WTC11 (cell line): ENCODE data around the gene TSPAN18. TPM values are rescaled to one million over a fixed set of nuclear protein-coding genes. Genes with fewer than 3 reads are reported as not detected.

Source experiments
- ATAC-seq: fragments of 200-7000 bp; cut with Tn5 transposase; 2 replicates; pipeline ENCODE4 v1.10.0; 2021; ENCODE audit warnings: mild to moderate bottlenecking, moderate library complexity
- CTCF ChIA-PET: fragments of 300-600 bp; sonication (Branson Sonifier 250); formaldehyde crosslinking; loops from one replicate; lab custom pipeline; 2021; ENCODE audit warnings: antibody characterized with exemption; lab: Charles Lee
- POLR2A ChIA-PET: fragments of 350-600 bp; sonication (Branson Sonifier 250); formaldehyde crosslinking; loops from one replicate; lab custom pipeline; 2021; ENCODE audit warnings: antibody characterized with exemption; lab: Charles Lee
- DNase-seq: peaks from one replicate; pipeline ENCODE4 v3.0.0; 2021; ENCODE audit warnings: low spot score
- H3K27ac Mint-ChIP-seq: 2 replicates; pipeline ENCODE4 v1.8.0; 2021; ENCODE audit warnings: mixed read lengths
- H3K27me3 Mint-ChIP-seq: 2 replicates; pipeline ENCODE4 v1.8.0; 2021; ENCODE audit warnings: low read depth, mild to moderate bottlenecking, moderate library complexity, mixed read lengths
- H3K36me3 Mint-ChIP-seq: 2 replicates; pipeline ENCODE4 v1.8.0; 2021; ENCODE audit warnings: mixed read lengths
- H3K4me1 Mint-ChIP-seq: 2 replicates; pipeline ENCODE4 v1.8.0; 2022; ENCODE audit warnings: mixed read lengths
- H3K4me3 Mint-ChIP-seq: 2 replicates; pipeline ENCODE4 v1.8.0; 2021; ENCODE audit warnings: mild to moderate bottlenecking, moderate library complexity, mixed read lengths
- H3K9me3 Mint-ChIP-seq: 2 replicates; pipeline ENCODE4 v1.8.0; 2021; ENCODE audit warnings: mixed read lengths
- CREB1 ChIP-seq: sonication (generic); formaldehyde crosslinking; IDR thresholded peaks from 2 replicates; pipeline ENCODE4 v1.8.0; 2023; ENCODE audit warnings: mild to moderate bottlenecking, missing genetic modification reagents
- ESRRA ChIP-seq: sonication (generic); formaldehyde crosslinking; IDR thresholded peaks from 2 replicates; pipeline ENCODE4 v1.8.1; 2022; ENCODE audit warnings: mild to moderate bottlenecking, missing genetic modification reagents, borderline replicate concordance
- GABPB1 ChIP-seq: sonication (generic); formaldehyde crosslinking; IDR thresholded peaks from 2 replicates; pipeline ENCODE4 v1.8.1; 2023; ENCODE audit warnings: mild to moderate bottlenecking, missing genetic modification reagents
- IRF2 ChIP-seq: sonication (generic); formaldehyde crosslinking; IDR thresholded peaks from 2 replicates; pipeline ENCODE4 v1.8.0; 2022; ENCODE audit warnings: low read depth, missing genetic modification reagents, borderline replicate concordance
- NFYB ChIP-seq: sonication (generic); formaldehyde crosslinking; conservative IDR thresholded peaks from 2 replicates; pipeline ENCODE4 v1.8.0; 2022; ENCODE audit warnings: low read depth, missing genetic modification reagents
- PRRX2 ChIP-seq: fragments of 250-450 bp; sonication (Bioruptor Pico); IDR thresholded peaks from 2 replicates; pipeline ENCODE4 v1.8.0; 2021; ENCODE audit warnings: mild to moderate bottlenecking
- RELA ChIP-seq: sonication (generic); formaldehyde crosslinking; IDR thresholded peaks from 2 replicates; pipeline ENCODE4 v1.8.1; 2022; ENCODE audit warnings: missing genetic modification reagents, mild to moderate bottlenecking, borderline replicate concordance
- SP1 ChIP-seq: sonication (generic); formaldehyde crosslinking; conservative IDR thresholded peaks from 2 replicates; pipeline ENCODE4 v1.8.1; 2022; ENCODE audit warnings: missing genetic modification reagents
- TP53 ChIP-seq: sonication (generic); formaldehyde crosslinking; IDR thresholded peaks from 2 replicates; pipeline ENCODE4 v1.8.1; 2023; ENCODE audit warnings: mild to moderate bottlenecking, missing genetic modification reagents
- ZNF263 ChIP-seq: sonication (generic); formaldehyde crosslinking; IDR thresholded peaks from 2 replicates; pipeline ENCODE4 v1.8.1; 2022; ENCODE audit warnings: low read depth, mild to moderate bottlenecking, moderate library complexity, missing genetic modification reagents
- ZNF423 ChIP-seq: fragments of 250-450 bp; sonication (Bioruptor Pico); IDR thresholded peaks from 2 replicates; pipeline ENCODE4 v2.1.2; 2022; ENCODE audit warnings: mild to moderate bottlenecking, moderate library complexity
- total RNA-seq: library from RNA; stranded (reverse); gene quantifications from 3 replicates; pipeline ENCODE4 v1.2.3, GENCODE V29; 2021
- TF ChIP-seq, protein P1 (sequence below): sonication (generic); formaldehyde crosslinking; IDR thresholded peaks from 2 replicates; pipeline ENCODE4 v1.8.1; 2023; ENCODE audit warnings: mild to moderate bottlenecking, missing genetic modification reagents, borderline replicate concordance
- TF ChIP-seq, protein P2 (sequence below): sonication (generic); formaldehyde crosslinking; IDR thresholded peaks from 2 replicates; pipeline ENCODE4 v1.8.1; 2023; ENCODE audit warnings: mild to moderate bottlenecking, missing genetic modification reagents, moderate library complexity
- TF ChIP-seq, protein P3 (sequence below): fragments of 250-450 bp; sonication (Bioruptor Pico); IDR thresholded peaks from 2 replicates; pipeline ENCODE4 v1.9.0; 2021; ENCODE audit warnings: mild to moderate bottlenecking
- TF ChIP-seq, protein P4 (sequence below): sonication (generic); formaldehyde crosslinking; IDR thresholded peaks from 2 replicates; pipeline ENCODE4 v1.8.1; 2022; ENCODE audit warnings: mild to moderate bottlenecking, moderate library complexity, missing genetic modification reagents
- TF ChIP-seq, protein P5 (sequence below): sonication (generic); formaldehyde crosslinking; IDR thresholded peaks from 2 replicates; pipeline ENCODE4 v1.8.1; 2023; ENCODE audit warnings: mild to moderate bottlenecking, missing genetic modification reagents
- TF ChIP-seq, protein P6 (sequence below): fragments of 250-450 bp; sonication (Bioruptor Pico); conservative IDR thresholded peaks from 2 replicates; pipeline ENCODE4 v1.9.0; 2021; ENCODE audit warnings: mild to moderate bottlenecking
- TF ChIP-seq, protein P7 (sequence below): sonication (generic); formaldehyde crosslinking; conservative IDR thresholded peaks from 2 replicates; pipeline ENCODE4 v1.8.1; 2022; ENCODE audit warnings: mild to moderate bottlenecking, missing genetic modification reagents
- TF ChIP-seq, protein P8 (sequence below): sonication (generic); formaldehyde crosslinking; IDR thresholded peaks from 2 replicates; pipeline ENCODE4 v1.8.0; 2022; ENCODE audit warnings: mild to moderate bottlenecking, missing genetic modification reagents

Gene TSPAN18
- total RNA-seq, 1 experiment from 2014 or later, result 44.7 TPM

DNA sequence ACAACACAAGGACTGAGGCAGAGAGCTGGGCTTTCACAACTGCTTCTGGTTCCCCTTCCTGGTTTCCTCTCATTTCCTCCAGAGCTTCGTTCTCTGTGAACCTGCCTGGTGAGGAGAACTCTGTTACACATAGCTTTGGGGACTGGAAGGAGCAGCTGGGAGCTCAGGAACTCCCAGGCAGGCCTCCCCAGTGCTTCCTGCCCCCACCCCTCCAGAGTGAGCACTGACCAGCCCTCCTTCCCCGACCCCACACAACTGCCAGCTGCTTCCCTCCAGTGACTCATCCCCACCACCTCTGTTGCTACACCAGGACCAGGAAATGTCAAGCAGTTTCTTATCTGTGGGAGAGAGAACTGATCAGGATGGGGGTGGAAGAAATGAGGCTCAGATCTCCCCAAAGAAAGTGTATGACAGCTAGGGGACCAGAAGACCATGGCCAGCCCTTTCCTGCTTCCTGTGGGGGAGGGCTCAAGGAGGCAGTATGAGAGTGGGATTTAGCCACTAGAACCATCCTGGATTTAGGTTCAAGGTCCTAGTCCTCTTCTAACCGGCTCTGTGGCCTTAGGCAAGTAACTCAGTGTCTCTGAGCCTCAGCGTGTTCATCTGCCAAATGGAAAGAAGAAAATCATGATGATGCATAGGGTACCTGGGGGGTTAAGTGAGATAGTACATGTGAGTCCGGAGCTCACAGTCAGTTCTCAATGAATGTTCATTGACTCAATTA lies 228.4 kb downstream of the TSPAN18 start (continued):
- TF ChIP-seq ZNF423 (CRISPR knock-in tag) (no peak), ESRRA (CRISPR knock-in tag) (no peak), ZNF263 (CRISPR knock-in tag) (no peak), NFYB (CRISPR knock-in tag) (no peak), RELA (CRISPR knock-in tag) (no peak), IRF2 (CRISPR knock-in tag) (no peak), TP53 (CRISPR knock-in tag) (no peak)
- TF ChIP-seq, protein P1, sequence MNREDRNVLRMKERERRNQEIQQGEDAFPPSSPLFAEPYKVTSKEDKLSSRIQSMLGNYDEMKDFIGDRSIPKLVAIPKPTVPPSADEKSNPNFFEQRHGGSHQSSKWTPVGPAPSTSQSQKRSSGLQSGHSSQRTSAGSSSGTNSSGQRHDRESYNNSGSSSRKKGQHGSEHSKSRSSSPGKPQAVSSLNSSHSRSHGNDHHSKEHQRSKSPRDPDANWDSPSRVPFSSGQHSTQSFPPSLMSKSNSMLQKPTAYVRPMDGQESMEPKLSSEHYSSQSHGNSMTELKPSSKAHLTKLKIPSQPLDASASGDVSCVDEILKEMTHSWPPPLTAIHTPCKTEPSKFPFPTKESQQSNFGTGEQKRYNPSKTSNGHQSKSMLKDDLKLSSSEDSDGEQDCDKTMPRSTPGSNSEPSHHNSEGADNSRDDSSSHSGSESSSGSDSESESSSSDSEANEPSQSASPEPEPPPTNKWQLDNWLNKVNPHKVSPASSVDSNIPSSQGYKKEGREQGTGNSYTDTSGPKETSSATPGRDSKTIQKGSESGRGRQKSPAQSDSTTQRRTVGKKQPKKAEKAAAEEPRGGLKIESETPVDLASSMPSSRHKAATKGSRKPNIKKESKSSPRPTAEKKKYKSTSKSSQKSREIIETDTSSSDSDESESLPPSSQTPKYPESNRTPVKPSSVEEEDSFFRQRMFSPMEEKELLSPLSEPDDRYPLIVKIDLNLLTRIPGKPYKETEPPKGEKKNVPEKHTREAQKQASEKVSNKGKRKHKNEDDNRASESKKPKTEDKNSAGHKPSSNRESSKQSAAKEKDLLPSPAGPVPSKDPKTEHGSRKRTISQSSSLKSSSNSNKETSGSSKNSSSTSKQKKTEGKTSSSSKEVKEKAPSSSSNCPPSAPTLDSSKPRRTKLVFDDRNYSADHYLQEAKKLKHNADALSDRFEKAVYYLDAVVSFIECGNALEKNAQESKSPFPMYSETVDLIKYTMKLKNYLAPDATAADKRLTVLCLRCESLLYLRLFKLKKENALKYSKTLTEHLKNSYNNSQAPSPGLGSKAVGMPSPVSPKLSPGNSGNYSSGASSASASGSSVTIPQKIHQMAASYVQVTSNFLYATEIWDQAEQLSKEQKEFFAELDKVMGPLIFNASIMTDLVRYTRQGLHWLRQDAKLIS (CRISPR knock-in tag), result no peak
- TF ChIP-seq, protein P2, sequence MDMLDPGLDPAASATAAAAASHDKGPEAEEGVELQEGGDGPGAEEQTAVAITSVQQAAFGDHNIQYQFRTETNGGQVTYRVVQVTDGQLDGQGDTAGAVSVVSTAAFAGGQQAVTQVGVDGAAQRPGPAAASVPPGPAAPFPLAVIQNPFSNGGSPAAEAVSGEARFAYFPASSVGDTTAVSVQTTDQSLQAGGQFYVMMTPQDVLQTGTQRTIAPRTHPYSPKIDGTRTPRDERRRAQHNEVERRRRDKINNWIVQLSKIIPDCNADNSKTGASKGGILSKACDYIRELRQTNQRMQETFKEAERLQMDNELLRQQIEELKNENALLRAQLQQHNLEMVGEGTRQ, result no peak

DNA sequence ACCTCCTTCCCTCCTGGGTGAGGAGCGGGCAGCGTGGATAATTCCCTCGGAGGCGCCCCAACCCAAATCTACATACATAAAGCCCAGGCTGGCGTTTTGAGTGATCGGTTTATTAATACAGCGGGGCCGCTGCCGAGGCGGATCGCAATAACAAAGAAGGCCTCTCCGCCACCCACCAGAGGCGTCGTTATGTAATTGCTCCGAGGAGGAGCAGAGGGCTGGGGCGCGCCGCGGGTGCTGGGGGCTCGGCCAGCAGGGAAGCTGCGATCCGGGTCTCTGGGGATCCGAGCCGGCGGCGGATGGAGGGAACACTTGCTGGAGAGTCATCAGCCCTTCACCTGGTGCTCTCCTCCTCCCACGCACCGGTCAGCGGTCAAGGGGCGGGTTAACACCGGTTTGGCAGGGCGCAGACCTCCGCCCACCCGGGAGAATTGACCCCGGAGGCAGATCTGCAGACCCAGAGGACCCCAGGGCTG lies 230.3 kb downstream of the TSPAN18 start:
- no peak overlapping the region for H3K27ac Mint-ChIP-seq
- POLR2A ChIA-PET, result no interaction called here

DNA sequence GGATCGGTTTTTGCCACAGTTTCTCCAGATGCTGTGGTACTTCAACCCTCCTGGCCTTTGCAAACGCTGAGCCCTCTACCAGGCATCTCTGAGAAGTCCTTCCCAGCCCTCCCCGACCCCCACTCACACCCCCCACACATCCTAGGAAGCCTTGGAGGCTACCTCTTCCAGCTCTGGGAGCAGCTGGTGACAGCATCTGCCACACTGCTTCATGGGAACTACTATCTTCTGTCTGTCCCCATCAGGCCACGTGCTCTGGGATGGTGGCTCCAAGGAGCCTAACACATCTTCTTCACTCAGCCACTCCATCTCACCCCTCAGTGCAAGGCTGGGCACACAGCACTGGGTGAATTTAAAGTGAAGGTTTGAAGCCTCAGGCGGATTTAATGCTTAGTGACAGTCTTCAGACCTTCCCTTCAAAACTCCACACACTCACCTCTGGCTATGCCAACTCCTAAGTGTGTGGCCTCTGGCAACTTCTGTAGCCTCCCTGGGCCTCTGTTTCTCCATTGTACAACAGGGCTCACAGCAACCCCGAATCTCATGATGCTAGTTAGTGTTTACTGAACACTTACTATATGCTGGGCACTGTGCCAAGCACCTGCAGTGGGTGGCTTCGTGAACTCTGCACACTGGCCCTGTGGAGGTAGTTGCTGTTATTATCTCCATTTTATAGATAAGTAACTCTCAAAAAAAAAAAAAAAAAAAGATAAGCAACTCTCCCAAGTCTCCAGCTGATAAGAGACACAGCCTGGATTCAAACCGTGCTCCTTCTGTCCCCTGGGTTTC lies 231.2 kb downstream of the TSPAN18 start:
- POLR2A ChIA-PET, result interaction anchor here (0.6 kb wide), 1 partner anchor 73 kb away, joined by 3 read pairs; no protein-coding TSS in a partner anchor
- CTCF ChIA-PET, result interaction anchor here (0.6 to 4.1 kb wide), 12 partner anchors 8 to 253 kb away, joined by 3 to 19 read pairs (median 4); partner anchors contain the start of gene TP53I11
- Mint-ChIP-seq H3K36me3 (no peaks in the 10 kb centered on the region), H3K27ac (no peak overlapping the region), H3K9me3 (no peaks in the 10 kb centered on the region), H3K27me3 (peaks cover 15% of the 10 kb centered on the region), H3K4me3 (peak overlapping the region; percentile 35; the same call in 1 of the 2 replicates), H3K4me1 (peaks cover 83% of the 10 kb centered on the region)
- ATAC-seq (no peak), DNase-seq (no peak)
- TF ChIP-seq, protein P3, sequence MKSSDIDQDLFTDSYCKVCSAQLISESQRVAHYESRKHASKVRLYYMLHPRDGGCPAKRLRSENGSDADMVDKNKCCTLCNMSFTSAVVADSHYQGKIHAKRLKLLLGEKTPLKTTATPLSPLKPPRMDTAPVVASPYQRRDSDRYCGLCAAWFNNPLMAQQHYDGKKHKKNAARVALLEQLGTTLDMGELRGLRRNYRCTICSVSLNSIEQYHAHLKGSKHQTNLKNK (CRISPR knock-in tag), result no peak
- TF ChIP-seq CREB1 (CRISPR knock-in tag), result no peak
- TF ChIP-seq, protein P4, sequence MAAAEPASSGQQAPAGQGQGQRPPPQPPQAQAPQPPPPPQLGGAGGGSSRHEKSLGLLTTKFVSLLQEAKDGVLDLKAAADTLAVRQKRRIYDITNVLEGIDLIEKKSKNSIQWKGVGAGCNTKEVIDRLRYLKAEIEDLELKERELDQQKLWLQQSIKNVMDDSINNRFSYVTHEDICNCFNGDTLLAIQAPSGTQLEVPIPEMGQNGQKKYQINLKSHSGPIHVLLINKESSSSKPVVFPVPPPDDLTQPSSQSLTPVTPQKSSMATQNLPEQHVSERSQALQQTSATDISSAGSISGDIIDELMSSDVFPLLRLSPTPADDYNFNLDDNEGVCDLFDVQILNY, result no peak
- TF ChIP-seq, protein P5, sequence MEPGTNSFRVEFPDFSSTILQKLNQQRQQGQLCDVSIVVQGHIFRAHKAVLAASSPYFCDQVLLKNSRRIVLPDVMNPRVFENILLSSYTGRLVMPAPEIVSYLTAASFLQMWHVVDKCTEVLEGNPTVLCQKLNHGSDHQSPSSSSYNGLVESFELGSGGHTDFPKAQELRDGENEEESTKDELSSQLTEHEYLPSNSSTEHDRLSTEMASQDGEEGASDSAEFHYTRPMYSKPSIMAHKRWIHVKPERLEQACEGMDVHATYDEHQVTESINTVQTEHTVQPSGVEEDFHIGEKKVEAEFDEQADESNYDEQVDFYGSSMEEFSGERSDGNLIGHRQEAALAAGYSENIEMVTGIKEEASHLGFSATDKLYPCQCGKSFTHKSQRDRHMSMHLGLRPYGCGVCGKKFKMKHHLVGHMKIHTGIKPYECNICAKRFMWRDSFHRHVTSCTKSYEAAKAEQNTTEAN (CRISPR knock-in tag), result no peak
- TF ChIP-seq, protein P6, sequence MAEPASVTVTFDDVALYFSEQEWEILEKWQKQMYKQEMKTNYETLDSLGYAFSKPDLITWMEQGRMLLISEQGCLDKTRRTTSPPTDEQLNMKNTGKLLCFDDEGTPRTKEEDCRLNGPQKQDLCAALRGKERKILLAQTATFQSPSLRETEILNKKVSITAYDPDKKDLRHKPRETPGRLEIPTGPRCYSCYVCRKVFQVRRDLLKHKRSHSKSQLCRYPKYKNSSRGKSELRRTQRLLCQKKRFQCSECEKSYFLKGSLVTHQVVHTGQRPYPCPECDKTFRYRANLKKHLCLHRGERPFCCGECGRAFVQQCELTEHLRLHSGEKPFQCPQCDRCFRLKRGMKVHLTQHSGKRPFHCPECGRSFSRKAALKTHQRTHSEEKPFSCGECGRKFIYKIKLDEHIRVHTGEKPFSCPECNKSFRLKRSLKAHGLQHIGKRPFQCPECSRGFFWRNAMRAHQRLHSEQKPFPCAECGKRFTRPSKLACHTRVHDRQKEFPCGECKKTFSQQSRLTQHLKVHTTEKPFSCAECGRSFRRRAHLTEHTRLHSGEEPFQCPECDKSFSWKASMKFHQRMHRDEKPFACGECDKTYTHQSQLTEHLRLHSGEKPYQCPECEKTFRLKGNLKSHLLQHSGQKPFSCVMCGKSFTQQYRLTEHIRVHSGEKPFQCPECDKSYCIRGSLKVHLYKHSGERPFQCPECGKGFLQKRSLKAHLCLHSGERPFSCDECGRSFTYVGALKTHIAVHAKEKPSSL (CRISPR knock-in tag), result no peak

More for the DNA sequence above, 230.3 kb downstream of the TSPAN18 start:
- H3K4me3 Mint-ChIP-seq, result peak overlapping the region; percentile 60
- TF ChIP-seq RELA (CRISPR knock-in tag) (no peak), GABPB1 (CRISPR knock-in tag) (no peak), ZNF423 (CRISPR knock-in tag) (peak; percentile 84), SP1 (no peak), CREB1 (CRISPR knock-in tag) (no peak), PRRX2 (CRISPR knock-in tag) (no peak)
- TF ChIP-seq, protein P7, sequence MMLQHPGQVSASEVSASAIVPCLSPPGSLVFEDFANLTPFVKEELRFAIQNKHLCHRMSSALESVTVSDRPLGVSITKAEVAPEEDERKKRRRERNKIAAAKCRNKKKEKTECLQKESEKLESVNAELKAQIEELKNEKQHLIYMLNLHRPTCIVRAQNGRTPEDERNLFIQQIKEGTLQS, result no peak
- TF ChIP-seq, protein P4, result no peak
- TF ChIP-seq, protein P8, sequence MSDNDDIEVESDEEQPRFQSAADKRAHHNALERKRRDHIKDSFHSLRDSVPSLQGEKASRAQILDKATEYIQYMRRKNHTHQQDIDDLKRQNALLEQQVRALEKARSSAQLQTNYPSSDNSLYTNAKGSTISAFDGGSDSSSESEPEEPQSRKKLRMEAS (CRISPR knock-in tag), result no peak
- H3K4me1 Mint-ChIP-seq, result peaks cover 80% of the 10 kb centered on the region
- ATAC-seq (peak; percentile 18; the same call in 1 of the 2 replicates), DNase-seq (peak; percentile 52)
- CTCF ChIA-PET, result interaction anchor here (0.8 to 3.0 kb wide), 8 partner anchors 10 to 385 kb away, joined by 3 to 19 read pairs (median 4); no protein-coding TSS in a partner anchor
- H3K36me3 Mint-ChIP-seq, result no peaks in the 10 kb centered on the region
- no peaks in the 10 kb centered on the region for H3K9me3 Mint-ChIP-seq
- H3K27me3 Mint-ChIP-seq, result peaks cover 18% of the 10 kb centered on the region
